Stimulated activated CD8-positive, alpha-beta memory T cell treated with anti-CD3 and anti-CD28 coated beads, Interleukin-4, amount 100 ng/mL, for 24 hours (primary cell): ENCODE results near the gene PLOD3.

ENCODE experiments used
- DNase-seq: peaks from one replicate; pipeline ENCODE4 v3.0.0-alpha.2; 2020; ENCODE audit warnings: low read depth

Gene PLOD3

DNA sequence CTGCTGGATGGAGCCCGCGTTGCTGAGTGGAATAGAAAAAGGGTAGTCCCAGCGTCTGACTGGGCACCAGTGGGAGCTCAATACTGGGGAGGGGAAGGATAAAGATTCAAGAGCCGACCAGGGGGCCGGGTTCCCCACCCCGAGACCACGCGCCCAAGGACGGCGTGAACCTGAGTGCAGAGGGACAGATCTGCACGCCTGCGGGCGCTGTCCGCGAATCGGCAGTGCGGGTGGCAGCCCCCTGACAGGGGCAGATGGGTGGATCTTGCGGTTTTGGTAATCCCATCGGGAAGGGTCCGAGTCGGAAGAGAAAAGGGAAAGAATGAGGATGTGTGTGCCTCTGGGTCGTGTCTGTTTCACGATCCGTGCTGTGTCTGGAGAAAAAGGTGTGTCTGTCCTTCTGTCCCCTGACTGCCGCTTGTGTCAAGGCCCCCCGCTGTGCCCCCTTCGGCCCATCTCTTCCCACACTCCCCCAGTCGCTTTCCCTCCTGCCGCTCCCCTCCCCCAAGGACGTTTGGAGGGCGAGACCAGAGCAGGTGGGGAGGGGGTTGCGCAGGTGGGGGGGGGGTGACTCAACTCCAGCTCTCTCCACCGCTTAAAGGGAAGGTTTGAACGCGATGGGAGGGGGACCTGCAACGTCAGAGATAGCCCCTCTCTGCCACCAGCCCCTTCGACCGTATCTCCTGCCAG, 51.3 kb downstream of the PLOD3 start:
- DNase-seq, result no peak

DNA sequence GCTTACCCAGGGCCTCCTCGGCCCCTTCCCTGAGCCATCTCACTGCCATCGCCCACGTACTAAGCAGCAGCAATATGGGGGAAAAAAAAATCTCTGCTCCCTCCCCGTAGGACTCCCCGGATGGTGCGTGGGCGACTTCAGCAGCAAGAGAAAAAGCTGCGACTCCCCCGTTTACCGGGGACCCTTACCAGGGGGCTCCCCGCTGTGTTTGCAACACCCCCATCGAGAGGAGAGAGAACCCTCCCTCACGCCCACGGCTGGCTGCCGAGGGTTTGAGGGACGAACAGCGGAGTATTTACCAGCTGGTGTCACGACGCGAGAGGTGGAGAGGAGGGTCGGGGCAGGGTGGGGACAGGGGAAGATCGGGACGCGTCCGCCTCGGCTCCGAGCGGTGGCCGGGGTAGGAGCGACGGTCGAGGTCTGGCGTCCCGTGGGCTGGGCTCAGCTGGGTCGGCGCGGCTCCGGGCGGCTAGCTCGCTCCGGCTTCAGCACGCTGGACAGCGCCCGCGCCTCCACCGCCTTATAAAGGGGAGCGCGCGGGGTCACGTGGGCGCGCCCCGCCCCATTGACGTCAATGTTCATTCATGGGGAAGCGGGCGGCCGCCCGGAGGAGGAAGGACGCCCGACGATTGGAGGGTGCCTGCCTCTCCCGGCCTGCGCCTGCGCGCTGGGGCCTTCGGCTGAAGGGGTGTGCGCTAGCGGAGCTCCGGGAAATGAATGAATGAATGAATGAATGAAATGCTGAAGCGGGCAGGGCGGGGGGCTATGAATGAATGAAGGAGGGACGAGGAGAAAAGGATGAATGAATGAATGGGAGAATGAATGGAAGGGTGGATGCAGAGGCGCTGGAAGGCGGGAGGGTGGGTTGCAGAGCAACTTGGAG, 52.1 kb downstream of the PLOD3 start, which contains the start of gene VGF:
TSS of gene VGF (minus strand) at position 495 of the 883 bp plus-strand sequence. CDS start 726 bp downstream, outside the sequence.
- peak; percentile 88 for DNase-seq

- DNase-seq, result no peak
Measured at GRCh38 chr7:101164071-101164840, 53.1 kb downstream of the PLOD3 start.

DNA sequence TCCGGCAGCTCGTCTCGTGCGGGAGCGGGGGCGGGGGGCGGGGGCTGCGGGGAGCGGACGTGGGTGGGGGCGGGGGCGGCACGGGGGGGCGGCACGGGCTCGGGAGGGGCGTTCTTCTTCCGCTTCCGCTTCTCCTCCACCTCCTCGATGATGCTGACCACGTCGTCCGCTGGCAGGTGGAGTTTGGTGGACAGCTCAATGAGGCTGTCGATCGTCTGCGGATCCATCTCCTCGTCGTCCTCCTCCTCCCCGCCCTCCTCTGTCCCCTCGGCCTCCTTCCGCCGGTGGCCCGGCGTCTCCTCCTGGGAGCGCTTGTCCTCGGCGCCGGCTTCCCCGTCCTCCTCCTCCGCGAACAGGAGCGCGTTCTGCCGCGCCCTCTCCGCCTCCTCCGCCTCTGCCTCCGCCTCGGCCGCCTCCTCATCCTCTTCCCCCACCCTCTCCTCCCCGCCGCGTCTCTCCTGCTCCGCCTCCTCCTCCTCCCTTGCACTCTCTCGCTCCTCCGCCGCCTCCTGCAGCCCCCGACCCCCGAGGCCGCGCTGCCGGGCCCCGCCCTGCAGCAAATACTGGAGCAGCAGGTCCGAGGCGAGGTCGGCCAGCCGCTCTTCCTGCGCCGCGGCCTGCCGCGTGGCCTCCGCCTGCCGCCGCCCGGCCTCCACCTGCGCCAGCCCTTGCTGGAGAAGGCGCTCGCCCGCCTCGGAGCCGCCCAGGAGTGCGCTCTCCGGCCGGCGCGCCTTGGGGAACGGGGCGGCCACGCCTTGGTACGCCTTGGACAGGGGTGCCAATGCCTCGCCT, 53.9 kb downstream of the PLOD3 start:
- DNase-seq, result no peak

DNA sequence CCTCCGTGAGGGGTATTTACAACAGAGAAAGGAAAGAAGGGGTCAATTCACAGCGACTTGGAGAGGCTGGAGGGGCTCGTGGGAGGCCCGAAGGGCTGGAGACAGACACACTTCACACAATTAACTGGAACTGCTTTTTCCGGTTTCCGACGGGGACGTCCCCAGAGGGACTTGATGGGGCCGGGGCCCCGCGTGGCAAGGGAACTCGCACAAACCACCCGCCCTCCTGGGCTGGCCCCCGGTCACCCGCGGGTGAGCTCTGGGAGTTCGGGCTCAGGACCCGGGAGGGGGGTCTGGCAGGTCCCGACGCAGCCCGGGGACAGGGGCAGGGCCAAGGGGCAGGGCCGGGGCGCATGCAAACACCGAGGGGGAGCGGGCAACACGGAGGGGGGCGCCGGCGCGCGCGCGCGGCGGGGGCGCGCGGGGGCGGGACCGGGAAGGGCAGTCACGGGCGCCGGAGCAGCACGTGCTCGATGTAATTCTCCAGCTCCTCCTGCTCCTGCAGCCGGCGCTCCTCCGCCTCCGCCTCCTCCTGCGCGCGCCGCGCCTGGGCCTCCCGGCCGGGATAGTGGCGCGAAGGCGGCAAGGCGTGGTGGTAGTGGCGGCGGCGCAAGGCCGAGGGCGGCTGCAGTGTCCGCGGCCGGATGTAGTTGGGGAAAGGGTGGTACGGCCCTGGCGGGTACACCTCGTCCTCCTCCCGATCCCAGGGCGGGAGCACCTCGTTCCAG, 54.7 kb downstream of the PLOD3 start:
- no peak for DNase-seq

- no peak for DNase-seq
Measured at GRCh38 chr7:101161692-101162471, 55.5 kb downstream of the PLOD3 start.

DNA sequence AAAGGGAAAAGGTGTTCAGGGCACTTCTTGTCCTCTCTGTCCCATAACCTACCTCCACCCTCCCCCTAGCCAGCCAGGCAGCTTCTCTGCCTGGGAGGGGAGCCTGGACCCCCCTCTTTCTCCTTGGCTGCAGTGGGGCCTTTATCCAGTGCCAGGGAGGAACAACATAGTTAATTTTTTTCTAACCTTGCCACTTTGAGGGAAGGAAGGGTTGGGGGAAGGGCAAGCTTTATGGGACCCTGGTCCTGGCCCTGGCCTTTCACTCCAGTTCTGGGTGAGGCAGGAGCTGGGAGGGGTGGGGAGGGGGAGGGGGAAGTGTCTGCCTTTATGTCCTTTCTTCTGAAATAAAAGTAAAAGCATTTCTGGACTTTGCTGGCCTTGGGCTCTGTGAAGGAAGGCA, 56.5 kb downstream of the PLOD3 start:
- DNase-seq, result no peak

DNA sequence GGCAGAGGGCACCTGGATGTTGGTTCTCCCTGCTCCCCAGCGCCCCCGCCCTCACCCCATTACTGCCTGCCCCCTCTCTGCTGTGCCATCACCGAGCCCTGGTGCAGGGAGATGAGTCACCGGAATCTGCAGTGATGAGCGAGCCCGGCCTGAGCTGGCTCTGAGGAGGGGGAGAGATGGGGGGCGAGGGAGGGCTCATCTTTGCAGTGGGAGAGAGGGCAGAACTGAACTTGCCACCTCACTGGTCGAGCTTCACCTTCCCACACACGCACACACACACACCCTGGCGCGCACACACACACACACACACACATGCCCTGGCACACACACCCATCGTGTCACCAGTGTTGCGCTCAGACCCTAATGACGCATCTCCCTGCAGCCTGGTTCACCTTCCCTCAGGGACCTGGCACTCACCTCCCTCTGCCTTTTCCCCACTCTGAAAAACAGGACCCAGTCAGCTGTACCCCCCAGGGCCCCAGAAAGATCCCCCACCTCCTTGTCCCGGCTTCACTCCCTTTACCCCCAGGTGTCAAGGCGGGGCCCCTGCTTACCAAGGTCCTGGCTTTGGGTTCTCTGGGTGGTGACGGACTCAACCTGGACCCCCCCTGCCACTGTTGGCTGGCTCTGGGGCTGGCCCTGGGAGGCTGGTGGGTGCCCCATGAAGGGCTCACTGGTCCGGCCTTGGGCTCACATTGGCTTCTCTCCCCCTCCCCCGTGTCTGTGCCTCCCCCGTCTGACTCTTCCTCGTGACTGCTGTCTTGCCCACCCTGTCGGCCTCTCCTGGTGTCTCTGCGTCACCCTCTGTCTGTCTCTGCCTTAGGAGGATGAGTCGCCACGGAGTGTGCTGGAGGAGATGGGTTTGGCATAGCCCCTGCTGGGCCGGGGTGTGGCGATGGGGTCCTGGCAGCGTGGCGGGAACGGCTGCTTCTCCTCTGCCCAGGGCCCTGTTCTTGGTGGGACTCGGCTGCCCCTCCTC, 57.4 kb downstream of the PLOD3 start:
- no peak for DNase-seq

DNA sequence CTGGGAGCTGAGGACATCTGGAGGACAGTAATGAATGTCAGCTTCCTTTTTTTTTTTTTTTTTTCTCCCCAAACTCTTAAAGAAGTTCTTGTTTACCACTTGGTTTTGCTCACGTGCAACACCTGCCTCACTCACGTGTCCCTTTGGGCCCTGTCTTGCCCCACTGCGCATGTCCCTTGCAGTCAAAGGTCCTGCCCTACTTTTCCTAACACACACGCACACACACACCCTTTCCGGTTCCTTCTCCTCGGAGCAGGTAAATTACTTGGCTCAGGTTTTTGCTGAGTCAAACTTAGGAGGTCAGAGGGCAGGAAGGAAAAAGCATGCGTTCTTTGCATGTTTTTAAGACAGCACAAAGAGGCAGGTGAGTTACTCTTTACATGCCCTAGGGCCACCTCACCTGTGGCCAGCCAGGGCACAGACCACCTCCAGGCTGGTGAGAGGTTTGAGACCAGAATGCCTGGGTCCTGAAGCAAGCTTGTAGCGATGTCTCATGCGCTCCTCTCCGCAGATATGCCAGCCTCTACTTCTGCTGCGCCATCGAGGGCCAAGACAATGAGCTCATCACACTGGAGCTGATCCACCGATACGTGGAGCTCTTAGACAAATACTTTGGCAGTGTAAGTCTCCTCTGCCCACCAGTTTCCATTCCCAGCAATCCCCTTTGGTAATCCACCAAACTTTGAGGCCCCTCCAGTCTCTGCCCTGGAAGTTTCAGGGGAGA, 60.4 kb downstream of the PLOD3 start:
- DNase-seq, result no peak

- no peak for DNase-seq
Measured at GRCh38 chr7:101156277-101156676, 61.1 kb downstream of the PLOD3 start.
